ENCODE results near the gene STXBP5. TPM values are rescaled to one million over a fixed set of nuclear protein-coding genes. Genes with fewer than 3 reads are reported as not detected.

The STXBP5 gene
- total and polyA plus RNA-seq, 5 donors from 2014 or later: 1.9 to 32.4 (median 3.5) TPM

GRCh38 chr6:147160593-147160992 lies 43.6 kb upstream of the STXBP5 start:
- peaks cover 4% of the 10 kb centered on the region for H3K27me3 Mint-ChIP-seq
- H3K4me3 Mint-ChIP-seq: no peak overlapping the region
- Histone ChIP-seq H3K9me3 (ENCODE audit: control insufficient read depth in 2 of 2, low read length in 2 of 2) (no peaks in the 10 kb centered on the region), H3K36me3 (ENCODE audit: control insufficient read depth, insufficient read depth, low read length) (no peaks in the 10 kb centered on the region), H3K4me1 (ENCODE audit: control insufficient read depth, insufficient read depth, low read length, poor library complexity, severe bottlenecking) (no peaks in the 10 kb centered on the region), H3K27ac (ENCODE audit: insufficient read depth, low read length, poor library complexity, severe bottlenecking) (no peak overlapping the region), H3K27me3 (ENCODE audit: control insufficient read depth, insufficient read depth, low read length) (peaks cover 5% of the 10 kb centered on the region), H3K4me3 (ENCODE audit: low read depth, low read length) (no peak overlapping the region)
- H3K27ac Mint-ChIP-seq: no peak overlapping the region
- ATAC-seq (ENCODE audit: low read depth in 2 of 2) (no peak), DNase-seq (no peak)
- H3K36me3 Mint-ChIP-seq: no peaks in the 10 kb centered on the region
- H3K9me3 Mint-ChIP-seq: peaks cover 0 to 2% (median 0%) of the 10 kb centered on the region in 7 donors
- no peaks in the 10 kb centered on the region for H3K4me1 Mint-ChIP-seq

DNA sequence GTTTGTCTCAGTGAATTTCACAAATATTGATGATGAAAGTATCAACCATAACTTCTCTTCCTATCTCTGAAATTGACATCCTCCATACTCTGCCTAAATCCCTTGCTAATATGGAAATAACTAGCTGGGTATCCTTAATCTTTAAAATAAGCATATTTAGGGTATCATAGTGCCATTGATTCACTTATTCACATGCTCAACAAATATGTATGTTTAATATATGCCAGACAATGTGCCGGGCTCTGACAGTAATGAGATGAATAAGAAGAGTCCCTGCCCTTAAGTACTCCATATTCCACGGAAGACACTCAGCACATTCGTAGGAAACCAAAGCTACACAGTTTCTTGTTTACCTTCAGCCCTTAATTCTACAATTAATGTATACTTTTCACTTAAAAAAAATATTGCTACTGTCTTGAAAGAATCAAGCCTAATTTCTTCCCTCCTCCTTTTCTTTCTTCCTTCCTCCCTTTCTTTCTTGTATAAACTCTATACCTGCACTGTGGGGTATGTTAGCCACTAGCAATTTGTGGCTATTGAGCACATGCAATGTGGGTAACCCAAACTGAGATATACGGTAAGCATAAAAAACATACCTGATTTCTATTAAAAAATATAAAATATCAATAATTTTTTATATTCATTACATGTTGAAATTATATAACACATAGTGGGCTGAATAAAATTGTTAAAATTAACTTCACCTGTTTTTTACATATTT lies 42.8 kb upstream of the STXBP5 start:
- Mint-ChIP-seq H3K9me3 (peaks cover 0 to 2% (median 0%) of the 10 kb centered on the region in 7 donors), H3K27me3 (peaks cover 4% of the 10 kb centered on the region)

GRCh38 chr6:147161974-147162495 lies 42.2 kb upstream of the STXBP5 start:
- Mint-ChIP-seq H3K4me3 (no peak overlapping the region), H3K36me3 (no peaks in the 10 kb centered on the region), H3K9me3 (peaks cover 0 to 2% (median 0%) of the 10 kb centered on the region in 7 donors), H3K27me3 (peaks cover 4% of the 10 kb centered on the region), H3K27ac (no peak overlapping the region), H3K4me1 (no peaks in the 10 kb centered on the region)
- Histone ChIP-seq H3K36me3 (ENCODE audit: control insufficient read depth, insufficient read depth, low read length) (no peaks in the 10 kb centered on the region), H3K4me3 (ENCODE audit: low read depth, low read length) (no peak overlapping the region), H3K9me3 (ENCODE audit: control insufficient read depth in 2 of 2, low read length in 2 of 2) (no peaks in the 10 kb centered on the region), H3K4me1 (ENCODE audit: control insufficient read depth, insufficient read depth, low read length, poor library complexity, severe bottlenecking) (no peaks in the 10 kb centered on the region), H3K27me3 (ENCODE audit: control insufficient read depth, insufficient read depth, low read length) (peaks cover 5% of the 10 kb centered on the region), H3K27ac (ENCODE audit: insufficient read depth, low read length, poor library complexity, severe bottlenecking) (no peak overlapping the region)
- DNase-seq: no peak
- no peak for ATAC-seq (ENCODE audit: low read depth in 2 of 2)

More for the DNA sequence above, 42.8 kb upstream of the STXBP5 start:
- Mint-ChIP-seq H3K4me3 (no peak overlapping the region), H3K27ac (no peak overlapping the region), H3K36me3 (no peaks in the 10 kb centered on the region), H3K4me1 (no peaks in the 10 kb centered on the region)
- Histone ChIP-seq H3K36me3 (ENCODE audit: control insufficient read depth, insufficient read depth, low read length) (no peaks in the 10 kb centered on the region), H3K9me3 (ENCODE audit: control insufficient read depth in 2 of 2, low read length in 2 of 2) (no peaks in the 10 kb centered on the region), H3K27me3 (ENCODE audit: control insufficient read depth, insufficient read depth, low read length) (peaks cover 5% of the 10 kb centered on the region), H3K27ac (ENCODE audit: insufficient read depth, low read length, poor library complexity, severe bottlenecking) (no peak overlapping the region), H3K4me1 (ENCODE audit: control insufficient read depth, insufficient read depth, low read length, poor library complexity, severe bottlenecking) (no peaks in the 10 kb centered on the region), H3K4me3 (ENCODE audit: low read depth, low read length) (no peak overlapping the region)
- DNase-seq: no peak
- no peak for ATAC-seq (ENCODE audit: low read depth in 2 of 2)

- Mint-ChIP-seq H3K4me1 (no peaks in the 10 kb centered on the region), H3K9me3 (peaks cover 0 to 2% (median 0%) of the 10 kb centered on the region in 7 donors), H3K27me3 (peaks cover 4% of the 10 kb centered on the region), H3K27ac (no peak overlapping the region), H3K4me3 (no peak overlapping the region), H3K36me3 (no peaks in the 10 kb centered on the region)
- H3K4me1 ChIP-seq (ENCODE audit: control insufficient read depth, insufficient read depth, low read length, poor library complexity, severe bottlenecking): no peaks in the 10 kb centered on the region
- H3K27ac ChIP-seq (ENCODE audit: insufficient read depth, low read length, poor library complexity, severe bottlenecking): no peak overlapping the region
- no peaks in the 10 kb centered on the region for H3K36me3 ChIP-seq (ENCODE audit: control insufficient read depth, insufficient read depth, low read length)
- peaks cover 4% of the 10 kb centered on the region for H3K27me3 ChIP-seq (ENCODE audit: control insufficient read depth, insufficient read depth, low read length)
- no peak for DNase-seq
- H3K9me3 ChIP-seq (ENCODE audit: control insufficient read depth in 2 of 2, low read length in 2 of 2): no peaks in the 10 kb centered on the region
- H3K4me3 ChIP-seq (ENCODE audit: low read depth, low read length): no peak overlapping the region
- no peak for ATAC-seq (ENCODE audit: low read depth in 2 of 2)
Observed at GRCh38 chr6:147164761-147165160, 39.5 kb upstream of the STXBP5 start.

- Mint-ChIP-seq H3K27me3 (no peaks in the 10 kb centered on the region), H3K27ac (no peak overlapping the region), H3K9me3 (peaks cover 0 to 2% (median 0%) of the 10 kb centered on the region in 7 donors), H3K36me3 (no peaks in the 10 kb centered on the region), H3K4me1 (no peaks in the 10 kb centered on the region), H3K4me3 (no peak overlapping the region)
- no peaks in the 10 kb centered on the region for H3K36me3 ChIP-seq (ENCODE audit: control insufficient read depth, insufficient read depth, low read length)
- ATAC-seq (ENCODE audit: low read depth in 2 of 2) (no peak), DNase-seq (no peak)
- no peak overlapping the region for H3K4me3 ChIP-seq (ENCODE audit: low read depth, low read length)
- H3K4me1 ChIP-seq (ENCODE audit: control insufficient read depth, insufficient read depth, low read length, poor library complexity, severe bottlenecking): no peaks in the 10 kb centered on the region
- peaks cover 2% of the 10 kb centered on the region for H3K27me3 ChIP-seq (ENCODE audit: control insufficient read depth, insufficient read depth, low read length)
- H3K27ac ChIP-seq (ENCODE audit: insufficient read depth, low read length, poor library complexity, severe bottlenecking): no peak overlapping the region
- H3K9me3 ChIP-seq (ENCODE audit: control insufficient read depth in 2 of 2, low read length in 2 of 2): no peaks in the 10 kb centered on the region
Observed at GRCh38 chr6:147166360-147166944, 37.8 kb upstream of the STXBP5 start.

- Mint-ChIP-seq H3K27me3 (no peaks in the 10 kb centered on the region), H3K4me1 (no peaks in the 10 kb centered on the region), H3K4me3 (no peak overlapping the region), H3K36me3 (no peaks in the 10 kb centered on the region), H3K9me3 (peaks cover 0 to 2% (median 0%) of the 10 kb centered on the region in 7 donors), H3K27ac (no peak overlapping the region)
- H3K27ac ChIP-seq (ENCODE audit: insufficient read depth, low read length, poor library complexity, severe bottlenecking): no peak overlapping the region
- no peaks in the 10 kb centered on the region for H3K4me1 ChIP-seq (ENCODE audit: control insufficient read depth, insufficient read depth, low read length, poor library complexity, severe bottlenecking)
- no peaks in the 10 kb centered on the region for H3K36me3 ChIP-seq (ENCODE audit: control insufficient read depth, insufficient read depth, low read length)
- H3K27me3 ChIP-seq (ENCODE audit: control insufficient read depth, insufficient read depth, low read length): peaks cover under 1% of the 10 kb centered on the region
- ATAC-seq (ENCODE audit: low read depth in 2 of 2) (no peak), DNase-seq (no peak)
- no peak overlapping the region for H3K4me3 ChIP-seq (ENCODE audit: low read depth, low read length)
- H3K9me3 ChIP-seq (ENCODE audit: control insufficient read depth in 2 of 2, low read length in 2 of 2): no peaks in the 10 kb centered on the region
Observed at GRCh38 chr6:147166992-147167391, 37.2 kb upstream of the STXBP5 start.

DNA sequence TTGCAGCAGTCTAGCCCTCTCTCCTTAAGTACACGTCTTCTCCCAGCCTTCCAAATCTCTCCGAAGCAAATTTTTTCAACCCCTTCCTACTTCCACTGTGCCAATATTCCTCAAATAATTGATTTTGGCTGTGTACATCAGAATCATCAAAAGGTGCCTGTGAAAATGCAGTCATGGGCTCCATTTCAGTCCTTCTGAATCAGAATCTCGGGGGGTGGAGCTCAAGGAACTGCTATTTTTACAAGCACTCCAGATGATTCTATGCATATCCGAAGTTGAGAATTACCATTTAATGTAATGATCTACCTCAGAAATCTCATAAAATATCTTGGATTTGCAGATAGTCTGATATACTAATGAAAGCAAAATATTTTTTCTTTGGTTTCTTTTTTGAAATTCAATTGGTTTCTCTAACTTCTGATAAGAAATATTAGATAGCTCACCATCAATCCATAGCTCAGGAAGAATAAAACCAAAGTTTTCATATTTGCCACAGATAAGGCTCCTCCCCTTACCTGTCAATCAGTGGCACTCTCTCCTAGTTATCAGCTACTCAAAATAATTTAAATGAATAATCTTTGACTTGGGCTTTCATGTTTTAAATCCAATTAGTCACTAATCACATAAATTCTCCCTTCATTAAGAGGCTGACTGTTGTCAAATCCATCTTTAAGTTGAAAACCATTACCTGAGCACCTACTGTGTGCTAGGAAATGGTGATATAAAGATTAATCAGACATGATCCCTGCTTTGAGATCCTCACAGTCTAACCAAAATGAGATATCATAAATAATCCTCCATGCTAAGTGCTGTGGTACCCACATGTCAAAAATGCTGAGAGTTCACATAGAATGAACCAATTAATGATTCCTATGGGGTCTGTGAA lies 36.4 kb upstream of the STXBP5 start:
- Mint-ChIP-seq H3K4me3 (no peak overlapping the region), H3K4me1 (no peaks in the 10 kb centered on the region), H3K27me3 (no peaks in the 10 kb centered on the region), H3K36me3 (no peaks in the 10 kb centered on the region), H3K27ac (no peak overlapping the region), H3K9me3 (peaks cover 0 to 2% (median 0%) of the 10 kb centered on the region in 7 donors)
- Histone ChIP-seq H3K36me3 (ENCODE audit: control insufficient read depth, insufficient read depth, low read length) (no peaks in the 10 kb centered on the region), H3K9me3 (ENCODE audit: control insufficient read depth in 2 of 2, low read length in 2 of 2) (no peaks in the 10 kb centered on the region), H3K4me1 (ENCODE audit: control insufficient read depth, insufficient read depth, low read length, poor library complexity, severe bottlenecking) (no peaks in the 10 kb centered on the region), H3K27ac (ENCODE audit: insufficient read depth, low read length, poor library complexity, severe bottlenecking) (no peak overlapping the region), H3K27me3 (ENCODE audit: control insufficient read depth, insufficient read depth, low read length) (no peaks in the 10 kb centered on the region), H3K4me3 (ENCODE audit: low read depth, low read length) (no peak overlapping the region)
- ATAC-seq (ENCODE audit: low read depth in 2 of 2): no peak
- DNase-seq: no peak

Measured in CD4-positive, CD25-positive, alpha-beta regulatory T cell (primary cell).